Keratinocyte (primary cell): ENCODE results near the gene GRB10. TPM values are rescaled to one million over a fixed set of nuclear protein-coding genes. Genes with fewer than 3 reads are reported as not detected.

Experiments
- DNase-seq: peaks from one replicate; pipeline ENCODE4 v3.0.0-alpha.2; 2011; ENCODE audit warnings: low read depth, missing footprints, low spot score
- FAIRE-seq: peaks from 2 replicates; lab custom pipeline; 2011; peaks lifted over from hg19 to GRCh38; lab: Jason Lieb, UNC
- H2AFZ ChIP-seq: 2 replicates; pipeline ENCODE4 v1.6.0; 2012; ENCODE audit warnings: low read length, control low read depth, inconsistent platforms; ENCODE audit not compliant: control insufficient read depth
- H3K27ac ChIP-seq: 2 replicates; pipeline ENCODE4 v1.5.1; 2011; ENCODE audit warnings: low read length; ENCODE audit not compliant: control insufficient read depth, insufficient read depth
- H3K27me3 ChIP-seq: 3 replicates; pipeline ENCODE4 v1.6.0; 2011; ENCODE audit warnings: low read length; ENCODE audit not compliant: control insufficient read depth, insufficient read depth; ENCODE audit errors: extremely low read depth
- H3K36me3 ChIP-seq, 2 experiments: 2 replicates in 1 of 2; 3 replicates in 1 of 2; pipeline ENCODE4 v1.5.1; 2011; ENCODE audit warnings: low read length in 2 of 2, mild to moderate bottlenecking in 1 of 2; ENCODE audit not compliant: control insufficient read depth in 2 of 2, insufficient read depth in 2 of 2; ENCODE audit errors: extremely low read depth in 1 of 2
- H3K4me1 ChIP-seq: 3 replicates; pipeline ENCODE4 v1.5.1; 2011; ENCODE audit warnings: low read length; ENCODE audit not compliant: control insufficient read depth, insufficient read depth; ENCODE audit errors: extremely low read depth
- H3K4me2 ChIP-seq: 3 replicates; pipeline ENCODE4 v1.6.0; 2011; ENCODE audit warnings: low read depth, low read length; ENCODE audit not compliant: control insufficient read depth, insufficient read depth; ENCODE audit errors: extremely low read depth
- H3K4me3 ChIP-seq, 3 experiments: fragments of 200-600 bp in 1 of 3; sonication (generic) in 1 of 3; 2 replicates in 2 of 3; 3 replicates in 1 of 3; pipeline ENCODE4 v1.5.1; 2011 to 2016; ENCODE audit warnings: low read length in 3 of 3, mild to moderate bottlenecking in 3 of 3, control low read depth in 2 of 3, inconsistent platforms in 1 of 3, low read depth in 1 of 3, mixed read lengths in 1 of 3, mixed run types in 1 of 3, moderate library complexity in 1 of 3; ENCODE audit not compliant: control insufficient read depth in 2 of 3, insufficient read depth in 2 of 3; ENCODE audit errors: extremely low read depth in 1 of 3
- H3K79me2 ChIP-seq: 2 replicates; pipeline ENCODE4 v1.6.0; 2012; ENCODE audit warnings: low read length; ENCODE audit not compliant: control insufficient read depth, insufficient read depth
- H3K9ac ChIP-seq: 3 replicates; pipeline ENCODE4 v1.6.0; 2011; ENCODE audit warnings: low read length; ENCODE audit not compliant: control insufficient read depth, insufficient read depth; ENCODE audit errors: extremely low read depth
- H3K9me1 ChIP-seq: 3 replicates; pipeline ENCODE4 v1.6.0; 2011; ENCODE audit warnings: low read length; ENCODE audit not compliant: control insufficient read depth, insufficient read depth; ENCODE audit errors: extremely low read depth
- H3K9me3 ChIP-seq: 2 replicates; pipeline ENCODE4 v1.5.1; 2012; ENCODE audit warnings: low read depth, low read length; ENCODE audit not compliant: control insufficient read depth
- H4K20me1 ChIP-seq: 3 replicates; pipeline ENCODE4 v1.6.0; 2011; ENCODE audit warnings: low read length; ENCODE audit not compliant: control insufficient read depth, insufficient read depth; ENCODE audit errors: extremely low read depth
- CTCF ChIP-seq, 3 experiments: IDR thresholded peaks in 1 of 3; conservative IDR thresholded peaks in 1 of 3; optimal IDR thresholded peaks in 1 of 3; 2 replicates in 2 of 3; 3 replicates in 1 of 3; pipeline versions ENCODE3 to v1.5.1; 2011; ENCODE audit warnings: low read length in 3 of 3, mild to moderate bottlenecking in 3 of 3, moderate library complexity in 2 of 3, control low read depth in 1 of 3, inconsistent platforms in 1 of 3; ENCODE audit not compliant: insufficient read depth in 2 of 3; ENCODE audit errors: extremely low read depth in 1 of 3
- EZH2 ChIP-seq: IDR thresholded peaks from one replicate; pipeline ENCODE4 v1.6.1; 2012; ENCODE audit warnings: inconsistent platforms, mild to moderate bottlenecking, low read length, moderate library complexity
- dilution Hi-C: fragments of 300-500 bp; cut with MboI; formaldehyde crosslinking; loops from one replicate; pipeline ENCODE4 v1.7.0; 2020; ENCODE audit warnings: low sequenced_read_pairs; ENCODE audit not compliant: extremely low pct_ligation_motif_present
- polyA plus RNA-seq, 5 experiments: library from polyadenylated mRNA; depleted of rRNA in 3 of 5; stranded (reverse) in 3 of 5; stranded (forward) in 1 of 5; unstranded in 1 of 5; fragments of >200 nt; gene quantifications; 1 replicate in 1 of 5; 2 replicates in 3 of 5; 3 replicates in 1 of 5; pipeline versions ENCODE4 v1.2.1 to v1.2.3, GENCODE V29; 2011 to 2012; ENCODE audit warnings: missing spikeins in 2 of 5, low read depth in 1 of 5, low replicate concordance in 1 of 5

The GRB10 gene
- polyA plus RNA-seq, 1 donor (not counting 4 experiments of a cell fraction or from before 2014, with no cell fraction given), result 4.4 TPM

- DNase-seq, result no peak
- H3K9me1 ChIP-seq, result no peaks in the 10 kb centered on the region
- no peak overlapping the region for H3K9ac ChIP-seq
- peaks cover 11% of the 10 kb centered on the region for H3K27me3 ChIP-seq
- no peaks in the 10 kb centered on the region for H3K36me3 ChIP-seq
- H3K4me1 ChIP-seq, result peaks cover 7% of the 10 kb centered on the region
- TF ChIP-seq EZH2 (no peak), CTCF (optimal IDR thresholded peaks at IDR 0.05 in 1 of 3, IDR thresholded peaks at IDR 0.05 in 1 of 3, conservative IDR thresholded peaks at IDR 0.05 in 1 of 3; ENCODE audit: extremely low read depth in 1 of 3, insufficient read depth in 2 of 3, low read length in 3 of 3) (no peak)
- H3K9me3 ChIP-seq, result no peaks in the 10 kb centered on the region
- H4K20me1 ChIP-seq, result no peaks in the 10 kb centered on the region
- no peak overlapping the region for H3K4me3 ChIP-seq
- no peak overlapping the region for H3K4me2 ChIP-seq
- no peak overlapping the region for H3K27ac ChIP-seq
- H3K79me2 ChIP-seq, result no peaks in the 10 kb centered on the region
- no peak overlapping the region for H2AFZ ChIP-seq
- FAIRE-seq, result no peak
- dilution Hi-C loops, result no loop called here
Observed at GRCh38 chr7:50655020-50655419, 127.7 kb downstream of the GRB10 start.

GRCh38 chr7:50653981-50654425 lies 128.7 kb downstream of the GRB10 start:
- dilution Hi-C loops, result no loop called here
- no peaks in the 10 kb centered on the region for H3K79me2 ChIP-seq
- TF ChIP-seq EZH2 (no peak), CTCF (optimal IDR thresholded peaks at IDR 0.05 in 1 of 3, IDR thresholded peaks at IDR 0.05 in 1 of 3, conservative IDR thresholded peaks at IDR 0.05 in 1 of 3; ENCODE audit: extremely low read depth in 1 of 3, insufficient read depth in 2 of 3, low read length in 3 of 3) (no peak)
- peaks cover 4% of the 10 kb centered on the region for H3K27me3 ChIP-seq
- H3K9ac ChIP-seq, result no peak overlapping the region
- no peak overlapping the region for H3K27ac ChIP-seq
- DNase-seq (no peak), FAIRE-seq (no peak)
- peaks cover 9% of the 10 kb centered on the region for H3K4me1 ChIP-seq
- H2AFZ ChIP-seq, result no peak overlapping the region
- no peaks in the 10 kb centered on the region for H4K20me1 ChIP-seq
- no peaks in the 10 kb centered on the region for H3K9me3 ChIP-seq
- no peaks in the 10 kb centered on the region for H3K9me1 ChIP-seq
- H3K4me2 ChIP-seq, result no peak overlapping the region
- no peak overlapping the region for H3K4me3 ChIP-seq
- H3K36me3 ChIP-seq, result no peaks in the 10 kb centered on the region
